GM12892 (cell line): ENCODE measurements around the gene MIER2.

Experiments
- POLR2A ChIP-seq: IDR thresholded peaks from 2 replicates; pipeline ENCODE4 v1.6.1; 2011; ENCODE audit warnings: low read depth, low read length, control low read depth
- POLR2AphosphoS5 ChIP-seq: IDR thresholded peaks from 2 replicates; pipeline ENCODE4 v1.6.1; 2011; ENCODE audit warnings: low read depth, low read length, control low read depth
- TAF1 ChIP-seq: IDR thresholded peaks from 2 replicates; pipeline ENCODE4 v1.6.1; 2011; ENCODE audit warnings: low read depth, mild to moderate bottlenecking, control low read depth, low read length, borderline replicate concordance

- TF ChIP-seq POLR2AphosphoS5 (no peak), POLR2A (no peak), TAF1 (no peak)
Observed at GRCh38 chr19:322616-323015, 22.0 kb downstream of the MIER2 start.
